Gastrocnemius medialis (tissue), 4 donors: ENCODE results near the gene GALNTL6.

ENCODE experiments used
- POLR2A ChIP-seq, 2 donors: fragments of 450-650 bp; IDR thresholded peaks; one replicate each; pipeline ENCODE4 v1.6.1; 2017; ENCODE audit warnings: antibody characterized with exemption in 2 of 2, mild to moderate bottlenecking in 2 of 2, moderate library complexity in 2 of 2
- TF ChIP-seq, protein P1 (sequence below), 5 experiments: fragments of 450-650 bp in 3 of 5; fragments of 200-600 bp in 2 of 5; sonication (generic) in 2 of 5; IDR thresholded peaks in 4 of 5; conservative IDR thresholded peaks in 1 of 5; 1 replicate in 4 of 5; 2 replicates in 1 of 5; pipeline ENCODE4 v1.5.1; 2016 to 2019; ENCODE audit warnings: antibody characterized with exemption in 5 of 5, mild to moderate bottlenecking in 3 of 5, moderate library complexity in 3 of 5

DNA sequence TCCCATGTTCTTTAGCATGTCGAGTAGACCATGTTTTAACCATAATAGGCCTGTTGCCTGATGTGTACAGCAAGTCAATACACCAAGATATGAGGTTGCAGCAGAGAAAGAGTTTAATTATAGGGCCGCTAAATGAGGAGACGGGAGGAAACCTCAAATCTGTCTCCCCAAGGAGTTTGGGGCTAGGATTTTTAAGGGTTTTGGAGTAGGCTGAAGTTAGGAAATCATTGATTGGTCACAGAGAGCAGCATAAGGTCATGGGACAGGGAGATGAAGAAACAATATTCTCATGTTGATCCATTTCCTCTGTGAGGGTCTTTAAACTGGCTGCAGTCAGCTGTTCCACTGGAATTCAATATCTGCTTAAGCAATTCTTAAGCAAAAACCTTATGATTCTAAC lies 1195.2 kb downstream of the GALNTL6 start:
- TF ChIP-seq, protein P1, sequence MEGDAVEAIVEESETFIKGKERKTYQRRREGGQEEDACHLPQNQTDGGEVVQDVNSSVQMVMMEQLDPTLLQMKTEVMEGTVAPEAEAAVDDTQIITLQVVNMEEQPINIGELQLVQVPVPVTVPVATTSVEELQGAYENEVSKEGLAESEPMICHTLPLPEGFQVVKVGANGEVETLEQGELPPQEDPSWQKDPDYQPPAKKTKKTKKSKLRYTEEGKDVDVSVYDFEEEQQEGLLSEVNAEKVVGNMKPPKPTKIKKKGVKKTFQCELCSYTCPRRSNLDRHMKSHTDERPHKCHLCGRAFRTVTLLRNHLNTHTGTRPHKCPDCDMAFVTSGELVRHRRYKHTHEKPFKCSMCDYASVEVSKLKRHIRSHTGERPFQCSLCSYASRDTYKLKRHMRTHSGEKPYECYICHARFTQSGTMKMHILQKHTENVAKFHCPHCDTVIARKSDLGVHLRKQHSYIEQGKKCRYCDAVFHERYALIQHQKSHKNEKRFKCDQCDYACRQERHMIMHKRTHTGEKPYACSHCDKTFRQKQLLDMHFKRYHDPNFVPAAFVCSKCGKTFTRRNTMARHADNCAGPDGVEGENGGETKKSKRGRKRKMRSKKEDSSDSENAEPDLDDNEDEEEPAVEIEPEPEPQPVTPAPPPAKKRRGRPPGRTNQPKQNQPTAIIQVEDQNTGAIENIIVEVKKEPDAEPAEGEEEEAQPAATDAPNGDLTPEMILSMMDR (IDR thresholded peaks at IDR 0.05 in 4 of 5, conservative IDR thresholded peaks at IDR 0.05 in 1 of 5) = no peak
- no peak for TF ChIP-seq POLR2A (IDR thresholded peaks at IDR 0.05)
